H1 (cell line): ENCODE results near the gene RNF38. TPM values are rescaled to one million over a fixed set of nuclear protein-coding genes. Genes with fewer than 3 reads are reported as not detected.

Experiments used
- ATF3 ChIP-seq: IDR thresholded peaks from 2 replicates; pipeline ENCODE4 v1.6.1; 2011; ENCODE audit warnings: low read depth, mild to moderate bottlenecking, low read length; ENCODE audit not compliant: insufficient read depth
- CHD7 ChIP-seq: fragments of 300-600 bp; sonication (generic); IDR thresholded peaks from 2 replicates; pipeline ENCODE4 v1.7.1; 2012; ENCODE audit warnings: low read length, moderate library complexity, mild to moderate bottlenecking, inconsistent platforms; ENCODE audit not compliant: insufficient replicate concordance
- CTCF ChIP-seq, 3 experiments: IDR thresholded peaks; 1 replicate in 2 of 3; 2 replicates in 1 of 3; pipeline versions ENCODE4 v1.5.1 to v1.6.1; 2011; ENCODE audit warnings: low read length in 3 of 3, mild to moderate bottlenecking in 3 of 3, inconsistent platforms in 2 of 3, low read depth in 1 of 3, moderate library complexity in 1 of 3; ENCODE audit not compliant: insufficient read depth in 1 of 3; ENCODE audit errors: control extremely low read depth in 1 of 3
- E2F6 ChIP-seq: IDR thresholded peaks from 2 replicates; pipeline ENCODE4 v1.6.1; 2012; ENCODE audit warnings: inconsistent platforms
- HDAC2 ChIP-seq, 2 experiments: fragments of 300-600 bp in 1 of 2; sonication (generic) in 1 of 2; IDR thresholded peaks; 2 replicates each; pipeline ENCODE4 v1.6.1; 2011 to 2012; ENCODE audit warnings: low read depth in 2 of 2, low read length in 2 of 2, mild to moderate bottlenecking in 2 of 2, moderate library complexity in 2 of 2, borderline replicate concordance in 1 of 2, inconsistent platforms in 1 of 2
- HDAC6 ChIP-seq: IDR thresholded peaks from one replicate; pipeline ENCODE4 v1.7.1; 2012; ENCODE audit warnings: low read depth, mild to moderate bottlenecking, inconsistent platforms, low read length, moderate library complexity
- ZNF274 ChIP-seq: IDR thresholded peaks from 2 replicates; pipeline ENCODE4 v1.7.0; 2012; ENCODE audit warnings: low read length, borderline replicate concordance; ENCODE audit errors: extremely low read depth
- polyA plus RNA-seq, 7 experiments: library from polyadenylated mRNA; depleted of rRNA in 3 of 7; stranded (reverse) in 5 of 7; unstranded in 2 of 7; fragments of >200 nt in 5 of 7; fragments of 200-250 nt in 2 of 7; gene quantifications; 1 replicate in 5 of 7; 2 replicates in 1 of 7; 4 replicates in 1 of 7; pipeline versions ENCODE4 v1.2.1 to v1.2.3, GENCODE V29; 2011 to 2013; ENCODE audit warnings: missing spikeins in 2 of 7, mixed read lengths in 2 of 7
- total RNA-seq: library from RNA; stranded (reverse); fragmentation: NEBNext Ultra II Directional; extraction: Animal tissue kit (Norgen Biotek cat#: 25700); gene quantifications from 2 replicates; pipeline ENCODE4 v1.2.1, GENCODE V29; 2021

The RNF38 gene
- total and polyA plus RNA-seq, 2 of the 8 experiments (the other 6 are each of a cell fraction or from before 2014, with no cell fraction given): 54.9 to 60.9 TPM

DNA sequence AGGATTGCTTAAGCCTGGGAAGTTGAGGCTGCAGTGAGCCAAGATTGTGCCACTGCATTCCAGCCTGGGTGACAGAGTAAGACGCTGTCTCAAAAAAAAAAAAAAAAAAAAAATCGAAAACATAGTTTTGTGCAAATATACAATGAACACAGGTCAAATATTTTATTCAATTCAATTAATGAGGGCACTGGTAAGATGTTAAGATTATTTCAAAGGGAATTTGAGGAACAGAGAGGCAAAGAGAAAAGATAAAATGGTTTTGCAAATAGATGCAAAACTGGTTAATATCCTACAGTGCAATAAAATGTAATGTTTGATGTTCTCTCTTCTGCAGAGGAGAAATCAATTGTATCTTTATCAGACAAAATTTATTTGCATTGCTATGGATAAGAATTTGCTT is 102.3 kb downstream of the RNF38 start (continued):
- TF ChIP-seq CHD7: no peak
- TF ChIP-seq ZNF274: no peak
- no peak for TF ChIP-seq HDAC2 (IDR thresholded peaks at IDR 0.05; ENCODE audit: borderline replicate concordance in 1 of 2, low read depth in 2 of 2, low read length in 2 of 2)
- TF ChIP-seq CTCF (IDR thresholded peaks at IDR 0.05; ENCODE audit: control extremely low read depth in 1 of 3, insufficient read depth in 1 of 3, low read depth in 1 of 3, low read length in 3 of 3): no peak
- TF ChIP-seq E2F6: no peak
- no peak for TF ChIP-seq ATF3
- no peak for TF ChIP-seq HDAC6
